Uterus (tissue), 4 donors: ENCODE data around the gene VIPR1. TPM values are rescaled to one million over a fixed set of nuclear protein-coding genes. Genes with fewer than 3 reads are reported as not detected.

Source experiments
- DNase-seq, 2 donors: peaks; one replicate each; pipeline ENCODE4 v3.0.0-alpha.2; 2019 to 2020
- H3K27ac ChIP-seq, 2 donors: fragments of 200-600 bp; sonication (generic); 1 replicate in 1 of 2; 2 replicates in 1 of 2; pipeline ENCODE4 v1.5.1; 2016 to 2018
- H3K27me3 ChIP-seq, 2 donors: fragments of 200-600 bp; sonication (generic); one replicate each; pipeline ENCODE4 v1.5.1; 2018 to 2019; ENCODE audit warnings: control low read depth in 1 of 2
- H3K36me3 ChIP-seq, 2 donors: fragments of 200-600 bp; sonication (generic); one replicate each; pipeline ENCODE4 v1.5.1; 2019; ENCODE audit warnings: control low read depth in 1 of 2
- H3K4me1 ChIP-seq, 2 donors: fragments of 200-600 bp; sonication (generic); one replicate each; pipeline ENCODE4 v1.5.1; 2018 to 2019; ENCODE audit warnings: control low read depth in 1 of 2
- H3K4me3 ChIP-seq, 2 donors: fragments of 200-600 bp; sonication (generic); 1 replicate in 1 of 2; 2 replicates in 1 of 2; pipeline ENCODE4 v1.5.1; 2018 to 2019; ENCODE audit warnings: mild to moderate bottlenecking in 1 of 2
- H3K9me3 ChIP-seq, 2 donors: fragments of 200-600 bp; sonication (generic); one replicate each; pipeline ENCODE4 v1.5.1; 2019; ENCODE audit warnings: control low read depth in 1 of 2
- CTCF ChIP-seq, 4 experiments: fragments of 200-600 bp in 2 of 4; fragments of 450-650 bp in 2 of 4; sonication (generic) in 2 of 4; IDR thresholded peaks; one replicate each; pipeline ENCODE4 v1.5.1; 2016 to 2019; ENCODE audit warnings: antibody characterized with exemption in 4 of 4, mild to moderate bottlenecking in 2 of 4, moderate library complexity in 1 of 4
- POLR2A ChIP-seq, 2 donors: fragments of 450-650 bp; IDR thresholded peaks; one replicate each; pipeline ENCODE4 v1.6.1; 2016; ENCODE audit warnings: antibody characterized with exemption in 2 of 2, mild to moderate bottlenecking in 1 of 2, moderate library complexity in 1 of 2
- intact Hi-C: fragments of 100-400 bp; cut with DNase I; formaldehyde crosslinking; loops from one replicate; pipeline ENCODE4 v1.15.1; 2023; ENCODE audit warnings: low total_unique reads
- total RNA-seq, 4 donors: library from RNA; depleted of rRNA in 3 of 4; stranded (reverse); fragments of >200 nt in 3 of 4; gene quantifications; one replicate each; pipeline versions ENCODE4 v1.1.0 to v1.2.4, GENCODE V29; 2014 to 2023
- donor health status: DM: yes; HTN: yes; CAD: no.

Gene VIPR1
- total RNA-seq, 4 donors from 2014 or later, result 0.26 to 1.5 (median 0.99) TPM

- intact Hi-C loops, result no loop called here
Observed at GRCh38 chr3:42463093-42463492, 39.4 kb upstream of the VIPR1 start.

GRCh38 chr3:42468111-42468510 is 34.3 kb upstream of the VIPR1 start:
- Histone ChIP-seq H3K4me1 (no peaks in the 10 kb centered on the region), H3K36me3 (no peaks in the 10 kb centered on the region), H3K9me3 (no peaks in the 10 kb centered on the region), H3K27ac (no peak overlapping the region), H3K27me3 (no peaks in the 10 kb centered on the region), H3K4me3 (no peak overlapping the region)
- DNase-seq, result no peak
- intact Hi-C loops, result no loop called here
- TF ChIP-seq POLR2A (IDR thresholded peaks at IDR 0.05) (no peak), CTCF (IDR thresholded peaks at IDR 0.05) (no peak)

More at GRCh38 chr3:42463093-42463492, 39.4 kb upstream of the VIPR1 start:
- no peak for TF ChIP-seq POLR2A (IDR thresholded peaks at IDR 0.05)
- no peak for TF ChIP-seq CTCF (IDR thresholded peaks at IDR 0.05)
- Histone ChIP-seq H3K27ac (no peak overlapping the region), H3K9me3 (no peaks in the 10 kb centered on the region), H3K4me3 (no peak overlapping the region), H3K36me3 (no peaks in the 10 kb centered on the region), H3K4me1 (no peaks in the 10 kb centered on the region), H3K27me3 (no peaks in the 10 kb centered on the region)
- DNase-seq, result no peak

GRCh38 chr3:42472555-42472954 is 29.9 kb upstream of the VIPR1 start:
- H3K27ac ChIP-seq, result no peak overlapping the region

GRCh38 chr3:42473083-42473932 is 29.1 kb upstream of the VIPR1 start:
- Histone ChIP-seq H3K4me1 (no peaks in the 10 kb centered on the region), H3K27ac (no peak overlapping the region), H3K27me3 (no peaks in the 10 kb centered on the region), H3K4me3 (no peak overlapping the region), H3K9me3 (no peaks in the 10 kb centered on the region), H3K36me3 (no peaks in the 10 kb centered on the region)
- intact Hi-C loops, result no loop called here
- DNase-seq, result no peak
- TF ChIP-seq POLR2A (IDR thresholded peaks at IDR 0.05), result no peak
- TF ChIP-seq CTCF (IDR thresholded peaks at IDR 0.05), result no peak

More at GRCh38 chr3:42472555-42472954, 29.9 kb upstream of the VIPR1 start:
- Histone ChIP-seq H3K27me3 (no peaks in the 10 kb centered on the region), H3K4me3 (no peak overlapping the region), H3K9me3 (no peaks in the 10 kb centered on the region), H3K4me1 (no peaks in the 10 kb centered on the region), H3K36me3 (no peaks in the 10 kb centered on the region)
- intact Hi-C loops, result no loop called here
- no peak for DNase-seq
- no peak for TF ChIP-seq POLR2A (IDR thresholded peaks at IDR 0.05)
- TF ChIP-seq CTCF (IDR thresholded peaks at IDR 0.05), result no peak
